SK-N-SH (cell line): ENCODE results near the gene TFPI2.

Source experiments
- CHD2 ChIP-seq: fragments of 150-350 bp; IDR thresholded peaks from 2 replicates; pipeline ENCODE4 v1.6.1; 2018; ENCODE audit warnings: low read length; ENCODE audit not compliant: partially characterized antibody
- EP300 ChIP-seq, 2 experiments: IDR thresholded peaks; 2 replicates each; pipeline versions ENCODE4 v1.4.0 to v1.6.1; 2012; ENCODE audit warnings: borderline replicate concordance in 1 of 2, low read depth in 1 of 2, low read length in 1 of 2
- EZH2phosphoT487 ChIP-seq: fragments of 200-600 bp; sonication (generic); IDR thresholded peaks from 2 replicates; pipeline ENCODE4 v1.6.1; 2017; ENCODE audit warnings: low read depth, mixed run types, mild to moderate bottlenecking, antibody characterized with exemption, moderate library complexity, borderline replicate concordance
- GABPA ChIP-seq: IDR thresholded peaks from 2 replicates; pipeline ENCODE4 v1.4.0; 2012; ENCODE audit warnings: low read depth, mild to moderate bottlenecking
- JUND ChIP-seq: IDR thresholded peaks from 2 replicates; pipeline ENCODE4 v1.4.0; 2012
- RFX5 ChIP-seq: IDR thresholded peaks from 2 replicates; pipeline ENCODE4 v1.6.1; 2012; ENCODE audit warnings: mild to moderate bottlenecking, improper control_type of control experiment, low read length
- USF1 ChIP-seq: IDR thresholded peaks from 2 replicates; pipeline ENCODE4 v1.4.0; 2012; ENCODE audit warnings: low read depth, borderline replicate concordance
- USF2 ChIP-seq: fragments of 150-350 bp; IDR thresholded peaks from 2 replicates; pipeline ENCODE4 v1.6.1; 2017; ENCODE audit warnings: antibody characterized with exemption, low read length, low read depth, borderline replicate concordance
- TF ChIP-seq, protein P1 (sequence below): fragments of 200-600 bp; sonication (generic); IDR thresholded peaks from 2 replicates; pipeline ENCODE4 v1.6.1; 2017; ENCODE audit warnings: antibody characterized with exemption, mild to moderate bottlenecking, moderate library complexity
- TF ChIP-seq, protein P2 (sequence below): IDR thresholded peaks from 2 replicates; pipeline ENCODE4 v1.6.1; 2012; ENCODE audit warnings: mild to moderate bottlenecking, low read depth, low read length, moderate library complexity
- TF ChIP-seq, protein P3 (sequence below): IDR thresholded peaks from 2 replicates; pipeline ENCODE4; 2012

DNA sequence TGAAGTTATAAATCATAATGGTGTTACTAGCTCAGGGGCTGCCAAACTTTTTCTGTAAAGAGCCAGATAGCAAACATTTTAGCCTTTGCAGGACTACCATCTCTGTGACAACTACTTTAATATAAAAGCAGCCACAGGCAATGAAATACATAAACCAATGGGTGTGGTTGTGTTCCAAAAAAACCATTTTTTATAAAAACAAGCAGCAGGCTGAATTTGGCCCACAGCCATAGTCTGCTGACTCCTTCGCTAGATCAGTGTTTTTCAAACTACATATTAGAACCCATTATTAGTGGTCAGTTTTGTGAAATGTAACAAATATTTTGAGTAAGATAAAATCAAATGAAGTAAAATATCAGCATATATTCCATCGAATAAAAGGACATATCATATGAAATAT, 44.5 kb upstream of the TFPI2 start:
- TF ChIP-seq, protein P1, sequence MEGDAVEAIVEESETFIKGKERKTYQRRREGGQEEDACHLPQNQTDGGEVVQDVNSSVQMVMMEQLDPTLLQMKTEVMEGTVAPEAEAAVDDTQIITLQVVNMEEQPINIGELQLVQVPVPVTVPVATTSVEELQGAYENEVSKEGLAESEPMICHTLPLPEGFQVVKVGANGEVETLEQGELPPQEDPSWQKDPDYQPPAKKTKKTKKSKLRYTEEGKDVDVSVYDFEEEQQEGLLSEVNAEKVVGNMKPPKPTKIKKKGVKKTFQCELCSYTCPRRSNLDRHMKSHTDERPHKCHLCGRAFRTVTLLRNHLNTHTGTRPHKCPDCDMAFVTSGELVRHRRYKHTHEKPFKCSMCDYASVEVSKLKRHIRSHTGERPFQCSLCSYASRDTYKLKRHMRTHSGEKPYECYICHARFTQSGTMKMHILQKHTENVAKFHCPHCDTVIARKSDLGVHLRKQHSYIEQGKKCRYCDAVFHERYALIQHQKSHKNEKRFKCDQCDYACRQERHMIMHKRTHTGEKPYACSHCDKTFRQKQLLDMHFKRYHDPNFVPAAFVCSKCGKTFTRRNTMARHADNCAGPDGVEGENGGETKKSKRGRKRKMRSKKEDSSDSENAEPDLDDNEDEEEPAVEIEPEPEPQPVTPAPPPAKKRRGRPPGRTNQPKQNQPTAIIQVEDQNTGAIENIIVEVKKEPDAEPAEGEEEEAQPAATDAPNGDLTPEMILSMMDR: no peak
- no peak for TF ChIP-seq RFX5
- no peak for TF ChIP-seq EP300 (IDR thresholded peaks at IDR 0.05; ENCODE audit: borderline replicate concordance in 1 of 2, low read depth in 1 of 2, low read length in 1 of 2)
- TF ChIP-seq USF2: no peak
- no peak for TF ChIP-seq EZH2phosphoT487
- TF ChIP-seq GABPA: no peak
- TF ChIP-seq JUND: no peak
- TF ChIP-seq, protein P2, sequence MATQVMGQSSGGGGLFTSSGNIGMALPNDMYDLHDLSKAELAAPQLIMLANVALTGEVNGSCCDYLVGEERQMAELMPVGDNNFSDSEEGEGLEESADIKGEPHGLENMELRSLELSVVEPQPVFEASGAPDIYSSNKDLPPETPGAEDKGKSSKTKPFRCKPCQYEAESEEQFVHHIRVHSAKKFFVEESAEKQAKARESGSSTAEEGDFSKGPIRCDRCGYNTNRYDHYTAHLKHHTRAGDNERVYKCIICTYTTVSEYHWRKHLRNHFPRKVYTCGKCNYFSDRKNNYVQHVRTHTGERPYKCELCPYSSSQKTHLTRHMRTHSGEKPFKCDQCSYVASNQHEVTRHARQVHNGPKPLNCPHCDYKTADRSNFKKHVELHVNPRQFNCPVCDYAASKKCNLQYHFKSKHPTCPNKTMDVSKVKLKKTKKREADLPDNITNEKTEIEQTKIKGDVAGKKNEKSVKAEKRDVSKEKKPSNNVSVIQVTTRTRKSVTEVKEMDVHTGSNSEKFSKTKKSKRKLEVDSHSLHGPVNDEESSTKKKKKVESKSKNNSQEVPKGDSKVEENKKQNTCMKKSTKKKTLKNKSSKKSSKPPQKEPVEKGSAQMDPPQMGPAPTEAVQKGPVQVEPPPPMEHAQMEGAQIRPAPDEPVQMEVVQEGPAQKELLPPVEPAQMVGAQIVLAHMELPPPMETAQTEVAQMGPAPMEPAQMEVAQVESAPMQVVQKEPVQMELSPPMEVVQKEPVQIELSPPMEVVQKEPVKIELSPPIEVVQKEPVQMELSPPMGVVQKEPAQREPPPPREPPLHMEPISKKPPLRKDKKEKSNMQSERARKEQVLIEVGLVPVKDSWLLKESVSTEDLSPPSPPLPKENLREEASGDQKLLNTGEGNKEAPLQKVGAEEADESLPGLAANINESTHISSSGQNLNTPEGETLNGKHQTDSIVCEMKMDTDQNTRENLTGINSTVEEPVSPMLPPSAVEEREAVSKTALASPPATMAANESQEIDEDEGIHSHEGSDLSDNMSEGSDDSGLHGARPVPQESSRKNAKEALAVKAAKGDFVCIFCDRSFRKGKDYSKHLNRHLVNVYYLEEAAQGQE: no peak
- TF ChIP-seq CHD2: no peak
- TF ChIP-seq USF1: no peak
- TF ChIP-seq, protein P3, sequence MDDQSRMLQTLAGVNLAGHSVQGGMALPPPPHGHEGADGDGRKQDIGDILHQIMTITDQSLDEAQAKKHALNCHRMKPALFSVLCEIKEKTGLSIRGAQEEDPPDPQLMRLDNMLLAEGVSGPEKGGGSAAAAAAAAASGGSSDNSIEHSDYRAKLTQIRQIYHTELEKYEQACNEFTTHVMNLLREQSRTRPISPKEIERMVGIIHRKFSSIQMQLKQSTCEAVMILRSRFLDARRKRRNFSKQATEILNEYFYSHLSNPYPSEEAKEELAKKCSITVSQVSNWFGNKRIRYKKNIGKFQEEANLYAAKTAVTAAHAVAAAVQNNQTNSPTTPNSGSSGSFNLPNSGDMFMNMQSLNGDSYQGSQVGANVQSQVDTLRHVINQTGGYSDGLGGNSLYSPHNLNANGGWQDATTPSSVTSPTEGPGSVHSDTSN: no peak
